GM21737 (cell line): Measurements from ENCODE around the gene ST8SIA5.

ENCODE experiments used
- ATAC-seq: cut with Tn5 transposase; IDR thresholded peaks from one replicate; pipeline ENCODE4 v1.9.1; 2021; ENCODE audit warnings: mild to moderate bottlenecking, moderate library complexity; ENCODE audit not compliant: unreplicated experiment

Gene ST8SIA5

GRCh38 chr18:46632401-46633071 is 124.3 kb downstream of the ST8SIA5 start:
- ATAC-seq, result no peak

- no peak for ATAC-seq
Measured at GRCh38 chr18:46630991-46631390, 125.9 kb downstream of the ST8SIA5 start.

GRCh38 chr18:46630160-46630559 is 126.7 kb downstream of the ST8SIA5 start:
- no peak for ATAC-seq

GRCh38 chr18:46629361-46629760 is 127.5 kb downstream of the ST8SIA5 start:
- no peak for ATAC-seq

GRCh38 chr18:46628206-46628605 is 128.6 kb downstream of the ST8SIA5 start:
- ATAC-seq, result no peak

GRCh38 chr18:46627136-46627535 is 129.7 kb downstream of the ST8SIA5 start:
- no peak for ATAC-seq

- no peak for ATAC-seq
Measured at GRCh38 chr18:46625069-46625468, 131.8 kb downstream of the ST8SIA5 start.

GRCh38 chr18:46624127-46624526 is 132.7 kb downstream of the ST8SIA5 start:
- no peak for ATAC-seq

- no peak for ATAC-seq
Measured at GRCh38 chr18:46623541-46623940, 133.3 kb downstream of the ST8SIA5 start.

- no peak for ATAC-seq
Measured at GRCh38 chr18:46622999-46623398, 133.9 kb downstream of the ST8SIA5 start.

- no peak for ATAC-seq
Measured at GRCh38 chr18:46622451-46622850, 134.4 kb downstream of the ST8SIA5 start.

GRCh38 chr18:46621871-46622270 is 135.0 kb downstream of the ST8SIA5 start:
- no peak for ATAC-seq

- no peak for ATAC-seq
Measured at GRCh38 chr18:46621111-46621766, 135.6 kb downstream of the ST8SIA5 start.

- ATAC-seq, result no peak
Measured at GRCh38 chr18:46619559-46619958, 137.3 kb downstream of the ST8SIA5 start.
